ENCODE data around the gene CDC42EP5.

The CDC42EP5 gene

GRCh38 chr19:54429545-54430227 lies 43.4 kb downstream of the CDC42EP5 start:
- DNase-seq (ENCODE audit: insufficient read length, low spot score): no peak
- FAIRE-seq: no peak

DNA sequence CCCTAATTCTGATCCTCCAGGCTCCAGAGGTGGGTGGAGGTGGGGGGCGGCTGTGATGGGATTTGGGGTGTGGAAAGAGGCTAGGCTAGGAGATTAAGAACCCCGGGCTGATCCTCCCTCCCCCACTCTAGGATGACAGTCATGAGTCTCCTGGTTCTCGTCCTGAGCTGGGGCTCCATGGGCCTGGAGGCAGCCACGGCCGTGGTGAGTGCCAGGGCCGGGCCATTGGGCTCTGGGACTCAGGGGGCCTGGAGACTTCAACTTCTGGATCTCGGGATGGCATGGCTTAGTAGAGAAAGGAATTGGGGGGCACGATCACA lies 44.0 kb downstream of the CDC42EP5 start:
- DNase-seq (ENCODE audit: insufficient read length, low spot score): no peak
- FAIRE-seq: no peak

DNA sequence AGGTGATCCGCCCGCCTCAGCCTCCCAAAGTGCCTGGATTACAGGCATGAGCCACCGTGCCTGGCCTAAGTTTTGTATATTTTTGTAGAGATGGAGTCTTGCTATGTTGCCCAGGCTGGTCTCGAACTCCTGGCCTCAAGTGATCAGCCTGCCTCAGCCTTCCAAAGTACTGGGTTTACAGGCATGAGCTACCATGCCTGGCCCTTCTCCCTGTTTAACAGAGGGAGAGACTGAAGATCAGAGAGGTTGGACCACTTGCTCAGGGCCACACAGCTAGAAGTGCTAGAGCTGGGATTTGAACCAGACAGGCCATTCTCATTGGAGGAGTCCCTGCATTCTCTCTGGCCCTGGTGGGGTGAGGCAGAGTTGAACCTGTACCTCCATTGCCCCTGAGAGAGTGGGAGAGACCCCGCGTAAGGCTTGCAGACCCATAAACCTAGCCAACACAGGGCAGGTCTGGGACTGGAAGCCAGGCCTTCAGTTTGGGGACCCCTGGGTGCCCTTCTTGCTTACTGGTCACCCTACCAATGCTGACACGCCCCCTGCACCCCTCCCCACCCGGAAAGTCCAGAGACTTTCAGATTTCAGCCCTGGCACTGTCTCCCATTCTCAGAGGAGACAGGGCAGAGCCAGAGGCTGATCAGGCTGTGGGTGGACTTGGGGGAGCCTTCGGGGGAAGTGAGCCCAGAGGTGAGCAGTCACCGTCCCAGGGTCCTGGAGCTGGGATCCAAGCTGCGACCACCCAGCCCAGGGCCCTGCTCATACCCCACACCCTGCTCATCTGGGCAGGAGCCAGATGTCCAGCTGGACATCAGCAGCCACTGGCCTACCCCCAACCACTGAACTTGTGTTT lies 44.5 kb downstream of the CDC42EP5 start:
- DNase-seq (ENCODE audit: insufficient read length, low spot score) (no peak), FAIRE-seq (no peak)

- DNase-seq (ENCODE audit: insufficient read length, low spot score) (no peak), FAIRE-seq (no peak)
These were observed 45.5 kb downstream of the CDC42EP5 start for GRCh38 chr19:54427586-54427985.

DNA sequence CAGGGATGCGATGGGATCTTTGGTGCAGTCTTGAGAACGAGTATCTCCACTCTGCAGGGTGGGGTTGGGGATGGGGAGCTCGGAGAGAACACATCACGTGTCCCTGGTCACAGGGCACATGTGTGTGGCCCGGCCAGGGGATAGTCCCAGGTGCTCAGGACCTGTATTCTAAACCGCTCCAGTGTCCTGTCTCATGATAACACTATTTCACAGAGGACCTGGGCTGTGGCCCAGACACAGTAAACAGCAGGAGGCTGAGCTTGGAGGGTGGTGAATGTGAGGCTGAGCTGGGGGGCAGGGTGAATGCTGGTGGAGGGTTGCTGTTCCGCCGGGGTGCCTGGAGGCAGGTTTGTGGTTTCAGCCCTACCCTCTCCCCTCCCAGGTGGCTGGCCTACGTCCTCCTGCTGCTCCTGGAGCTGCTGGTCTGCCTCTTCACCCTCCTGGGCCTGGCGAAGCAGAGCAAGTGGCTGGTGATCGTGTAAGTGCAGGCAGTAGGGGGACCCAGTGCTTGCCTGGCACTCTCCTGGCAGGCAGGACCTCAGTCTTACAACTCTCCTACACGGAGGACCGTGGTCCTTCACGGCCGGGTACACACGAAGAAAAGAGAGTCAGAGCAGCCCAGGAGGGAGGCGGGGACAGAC lies 46.7 kb downstream of the CDC42EP5 start:
- DNase-seq (ENCODE audit: insufficient read length, low spot score) (no peak), FAIRE-seq (no peak)

- no peak for FAIRE-seq
- no peak for DNase-seq (ENCODE audit: insufficient read length, low spot score)
These were observed 47.7 kb downstream of the CDC42EP5 start for GRCh38 chr19:54425382-54425723.

GRCh38 chr19:54424660-54425381 lies 48.3 kb downstream of the CDC42EP5 start:
- FAIRE-seq (no peak), DNase-seq (ENCODE audit: insufficient read length, low spot score) (no peak)

GRCh38 chr19:54424201-54424600 lies 48.9 kb downstream of the CDC42EP5 start:
- FAIRE-seq (no peak), DNase-seq (ENCODE audit: insufficient read length, low spot score) (no peak)

DNA sequence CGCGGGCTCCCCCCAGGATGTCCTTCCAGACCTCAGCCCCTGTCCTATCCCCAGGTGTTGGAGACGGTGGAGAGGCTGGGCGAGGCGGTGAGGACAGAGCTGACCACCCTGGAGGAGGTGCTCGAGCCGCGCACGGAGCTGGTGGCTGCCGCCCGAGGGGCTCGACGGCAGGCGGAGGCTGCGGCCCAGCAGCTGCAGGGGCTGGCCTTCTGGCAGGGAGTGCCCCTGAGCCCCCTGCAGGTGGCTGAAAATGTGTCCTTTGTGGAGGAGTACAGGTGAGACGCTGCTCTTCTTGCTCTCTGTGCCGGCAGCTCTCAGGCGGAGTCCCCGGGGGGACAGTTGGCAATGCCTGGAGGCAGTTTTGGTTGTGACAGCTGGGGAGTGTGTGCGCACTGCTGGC lies 51.0 kb downstream of the CDC42EP5 start:
- no peak for DNase-seq (ENCODE audit: insufficient read length, low spot score)
- FAIRE-seq: no peak

GRCh38 chr19:54421521-54421920 lies 51.6 kb downstream of the CDC42EP5 start:
- FAIRE-seq: no peak
- no peak for DNase-seq (ENCODE audit: insufficient read length, low spot score)

GRCh38 chr19:54421169-54421516 lies 52.0 kb downstream of the CDC42EP5 start:
- DNase-seq (ENCODE audit: insufficient read length, low spot score) (no peak), FAIRE-seq (no peak)

- DNase-seq (ENCODE audit: insufficient read length, low spot score) (no peak), FAIRE-seq (no peak)
These were observed 52.5 kb downstream of the CDC42EP5 start for GRCh38 chr19:54420383-54421168.

DNA sequence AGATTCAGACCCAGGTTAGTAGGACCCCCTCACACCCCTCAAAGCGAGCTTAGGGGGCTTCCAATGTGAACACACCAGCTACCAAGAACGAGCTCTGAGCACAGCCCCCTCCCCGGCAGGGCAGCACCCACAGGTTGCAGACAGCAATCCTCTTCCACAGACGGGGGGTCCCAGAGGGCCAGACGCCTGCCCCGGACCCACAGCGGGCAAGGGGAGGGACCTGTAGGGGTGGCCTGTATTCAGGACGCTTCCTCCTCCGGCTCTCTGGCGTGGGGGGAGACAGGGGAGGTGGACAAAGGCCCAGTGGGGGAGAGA lies 53.1 kb downstream of the CDC42EP5 start:
- DNase-seq (ENCODE audit: insufficient read length, low spot score) (no peak), FAIRE-seq (no peak)

- no peak for FAIRE-seq
- DNase-seq (ENCODE audit: insufficient read length, low spot score): no peak
These were observed 53.9 kb downstream of the CDC42EP5 start for GRCh38 chr19:54418930-54419800.

DNA sequence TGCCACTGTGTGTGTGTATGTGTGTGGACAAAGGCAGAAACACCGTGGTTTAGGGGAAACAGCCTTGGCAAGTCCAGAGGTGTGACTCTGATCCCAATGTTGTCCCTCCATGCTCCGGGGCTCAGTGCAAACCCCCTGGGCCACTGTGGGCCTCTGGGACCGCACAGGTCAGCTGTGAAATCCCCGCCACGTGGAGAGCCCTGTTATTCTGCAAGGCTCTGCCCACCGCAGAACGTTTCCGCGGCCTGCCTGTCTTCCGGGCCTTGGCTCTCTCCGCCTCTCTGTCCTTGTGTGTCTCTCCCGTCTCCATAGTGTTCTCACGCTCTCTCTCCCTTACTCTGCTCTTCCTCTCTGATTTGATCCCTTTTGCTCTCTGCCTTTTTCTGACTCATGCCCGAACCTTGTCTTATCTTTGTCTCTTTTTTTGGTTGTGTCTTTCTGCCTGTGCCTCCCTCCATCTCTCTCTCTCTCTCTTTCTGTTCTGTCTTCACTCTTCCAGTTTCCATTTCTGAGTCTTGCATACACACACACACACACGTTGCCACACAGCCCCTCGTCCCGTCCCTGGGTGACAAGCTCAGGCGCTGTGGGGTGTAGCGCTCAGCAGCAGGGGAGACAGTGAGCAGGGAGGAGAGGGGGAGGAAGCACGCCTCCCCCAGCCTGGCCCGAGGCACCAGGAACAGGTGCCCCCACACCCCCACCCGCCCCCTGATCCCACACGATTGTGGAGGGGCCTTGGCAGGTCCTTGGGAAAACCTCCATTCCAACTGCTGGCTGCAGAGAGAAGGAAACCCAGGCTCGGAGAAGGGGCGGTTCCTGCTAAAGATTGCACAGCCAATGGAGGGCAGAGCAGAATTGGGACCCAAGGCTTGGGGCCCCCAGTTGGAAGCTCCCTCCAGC lies 54.8 kb downstream of the CDC42EP5 start:
- no peak for DNase-seq (ENCODE audit: insufficient read length, low spot score)
- FAIRE-seq: no peak

GRCh38 chr19:54416695-54417491 lies 56.2 kb downstream of the CDC42EP5 start:
- DNase-seq (ENCODE audit: insufficient read length, low spot score) (no peak), FAIRE-seq (peak; percentile 89)

DNA sequence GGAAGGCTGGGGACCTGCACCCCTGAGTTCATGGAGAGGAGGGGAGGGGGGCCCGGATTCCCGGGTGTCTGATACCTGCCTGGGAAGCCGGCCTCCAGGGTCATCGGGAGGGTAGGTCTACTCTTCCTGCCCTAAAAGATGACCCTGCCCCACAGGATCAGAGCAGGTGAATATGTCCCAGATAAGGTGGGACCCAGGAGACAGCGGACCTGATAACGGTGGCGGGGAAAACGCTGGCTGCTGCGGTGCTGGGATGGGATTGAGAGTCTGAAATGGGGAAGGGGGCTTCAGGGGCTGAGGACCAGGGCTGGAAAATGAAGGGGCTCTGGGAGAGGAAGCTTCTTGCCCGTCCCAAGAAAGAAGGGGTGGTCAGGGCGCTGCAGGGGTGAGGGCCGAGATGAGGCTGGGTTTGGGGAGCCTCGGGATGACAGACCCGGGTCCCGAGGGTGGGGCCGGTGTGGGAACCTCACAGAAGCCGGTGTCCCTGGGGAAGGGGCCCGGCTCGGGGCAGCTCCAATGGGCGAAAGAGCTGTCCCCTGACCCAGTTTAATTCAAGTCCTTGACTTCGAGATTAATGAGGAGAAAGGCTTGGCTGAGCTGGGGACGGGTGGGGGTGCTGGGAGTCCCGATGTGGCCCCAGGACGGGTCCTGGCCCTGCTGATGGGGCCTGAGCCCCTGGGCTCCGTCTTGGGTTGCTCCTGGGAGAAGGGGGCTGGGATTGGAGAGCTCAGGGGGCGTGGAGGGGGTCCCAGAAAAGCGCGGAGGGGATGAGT lies 57.0 kb downstream of the CDC42EP5 start:
- FAIRE-seq: no peak
- no peak for DNase-seq (ENCODE audit: insufficient read length, low spot score)

Measured in HTR-8/SVneo (cell line).